Medulla oblongata (tissue), 1 donor: ENCODE results near the gene CDX2.

Experiments
- DNase-seq: peaks from one replicate; pipeline ENCODE4 v3.0.0-alpha.2; 2015; ENCODE audit errors: extremely low spot score

Gene CDX2

DNA sequence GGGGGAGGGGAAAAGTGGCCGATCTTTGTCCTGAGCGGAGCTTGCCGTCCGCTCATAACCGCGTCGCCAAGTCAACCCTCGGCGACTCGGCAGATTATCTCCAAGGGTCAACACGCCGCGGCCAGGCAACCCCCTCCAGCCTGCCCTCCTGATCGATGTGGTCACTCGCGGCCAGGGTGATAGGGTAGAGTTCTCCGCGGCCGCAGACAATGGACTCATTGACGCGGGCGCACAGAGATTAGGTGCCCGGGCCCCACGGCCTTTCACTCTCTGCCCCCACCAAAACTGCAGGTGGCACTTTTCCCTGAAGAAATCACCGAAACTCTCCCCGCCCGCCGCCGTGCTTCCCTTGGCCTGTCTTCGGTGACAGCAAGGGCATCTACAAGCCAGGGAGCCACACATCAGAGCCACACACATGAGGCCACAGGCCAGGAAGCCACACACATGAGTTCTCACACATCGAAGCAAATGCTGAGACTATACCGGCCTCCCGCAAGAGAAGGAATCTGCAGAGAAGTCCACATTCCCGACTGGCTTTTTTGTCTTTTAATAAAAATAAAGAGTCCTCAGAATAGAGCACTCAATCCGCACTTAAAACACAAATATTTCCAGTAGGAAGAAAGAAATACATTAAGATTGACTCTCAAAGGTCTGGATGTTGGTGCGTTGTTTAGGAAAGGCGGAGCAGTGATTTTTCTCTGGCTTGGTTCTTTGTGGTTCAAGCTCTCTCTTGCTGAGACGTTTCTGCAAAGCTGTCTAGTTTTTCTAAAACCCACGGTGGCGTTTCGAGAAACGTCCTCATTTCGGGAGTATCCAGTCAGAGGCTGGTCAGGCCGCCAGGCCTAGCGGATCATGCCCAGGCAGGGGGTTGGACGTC, 50.8 kb downstream of the CDX2 start:
- no peak for DNase-seq

DNA sequence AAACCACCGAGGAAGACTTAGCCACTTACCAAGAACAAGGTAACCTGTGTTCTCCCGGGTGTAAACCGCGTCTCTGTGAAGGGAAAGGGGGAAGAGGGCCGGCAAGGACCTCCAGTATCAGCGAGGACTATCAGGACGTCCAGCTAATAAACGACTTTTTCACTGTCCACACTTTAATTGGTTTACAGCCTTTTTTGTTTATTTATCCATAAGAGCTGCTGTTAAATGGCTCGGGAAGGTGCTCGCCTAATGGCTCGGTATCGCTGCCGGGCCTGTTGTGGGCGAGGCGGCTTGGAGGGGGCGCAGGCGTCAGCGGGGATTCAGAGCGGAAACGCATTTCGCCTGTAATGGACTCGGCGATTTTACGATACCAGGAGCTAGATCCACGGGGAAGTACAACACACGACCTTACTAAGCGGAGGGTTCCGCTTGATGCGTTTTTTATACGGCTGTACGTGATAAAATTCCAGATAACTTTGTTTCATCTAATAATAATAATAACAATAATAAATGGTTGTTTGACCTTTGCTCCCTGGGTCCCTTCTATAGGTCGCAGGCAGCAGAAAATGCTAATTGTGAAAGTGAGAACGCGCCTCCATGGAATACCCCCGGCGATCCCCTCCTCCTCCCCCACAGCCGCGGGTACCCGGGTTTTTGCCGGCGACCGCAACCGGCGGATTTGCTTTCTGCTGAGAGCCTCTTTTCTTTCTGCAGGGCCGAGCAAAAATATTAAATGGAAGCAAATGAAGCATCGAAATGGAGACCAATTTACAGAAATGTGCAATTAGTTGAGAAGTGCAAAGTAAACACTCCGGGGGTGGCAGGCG, 51.8 kb downstream of the CDX2 start:
- DNase-seq = no peak

DNA sequence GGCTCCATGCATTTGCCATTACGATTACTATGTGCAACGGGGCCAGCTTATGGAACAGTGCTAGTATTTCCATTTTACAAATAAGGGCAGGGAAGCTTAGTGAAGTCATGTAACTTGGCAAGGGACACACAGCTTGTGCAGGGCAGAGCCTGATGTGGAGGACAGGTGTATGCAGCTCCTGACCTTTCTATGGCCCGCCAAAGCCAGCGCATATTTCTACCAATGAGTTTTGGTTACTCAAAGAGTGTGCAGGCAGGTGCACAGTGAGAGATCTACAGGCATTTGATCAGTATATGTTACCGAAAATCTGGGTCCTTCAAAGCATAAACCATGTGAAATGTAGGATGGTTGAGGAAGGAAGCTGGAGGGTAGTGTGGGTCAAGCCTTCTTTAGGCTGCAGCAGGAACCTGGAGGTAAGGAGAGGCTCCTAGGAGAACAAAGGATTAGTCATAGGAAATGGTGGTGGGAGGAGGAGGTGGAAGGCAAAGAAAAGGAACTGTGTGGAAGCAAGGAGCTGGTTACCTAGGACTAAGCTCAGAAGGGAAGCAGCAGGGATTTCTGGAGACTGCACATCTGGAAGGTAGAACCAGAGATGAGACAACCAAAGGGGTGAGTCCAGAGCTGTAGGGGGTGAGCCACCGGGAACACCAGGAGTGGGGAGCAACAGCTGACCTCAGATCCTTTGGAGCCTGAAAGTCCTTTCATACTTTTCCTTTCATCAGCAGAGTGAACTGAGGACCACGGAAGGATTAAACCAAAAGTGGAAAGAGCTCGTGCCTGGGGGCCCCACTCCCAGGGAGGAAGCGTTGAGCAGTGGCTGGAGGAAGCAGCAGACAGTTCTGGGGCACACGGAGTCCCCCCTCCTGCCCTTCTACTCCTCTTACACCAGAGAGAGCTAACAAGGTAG, 53.6 kb downstream of the CDX2 start:
- no peak for DNase-seq

DNA sequence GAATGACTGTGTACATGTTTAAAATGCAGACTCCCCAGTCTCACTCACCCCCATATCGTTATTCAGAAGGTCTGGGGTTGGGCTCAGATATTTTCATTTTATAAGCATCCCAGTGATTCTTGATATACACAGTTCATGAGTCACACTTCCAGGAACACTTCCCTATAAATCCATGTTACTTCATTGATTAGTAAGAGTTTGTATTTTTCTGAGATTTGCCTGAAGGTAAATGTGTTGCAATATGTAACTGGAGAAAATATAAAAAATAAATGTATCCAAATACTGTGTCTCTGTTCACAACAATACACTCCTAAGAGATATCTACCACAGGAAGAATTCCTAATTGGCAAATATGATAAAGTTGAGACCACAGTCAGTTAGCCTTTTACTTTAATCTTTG, 56.0 kb downstream of the CDX2 start:
- DNase-seq = no peak

DNA sequence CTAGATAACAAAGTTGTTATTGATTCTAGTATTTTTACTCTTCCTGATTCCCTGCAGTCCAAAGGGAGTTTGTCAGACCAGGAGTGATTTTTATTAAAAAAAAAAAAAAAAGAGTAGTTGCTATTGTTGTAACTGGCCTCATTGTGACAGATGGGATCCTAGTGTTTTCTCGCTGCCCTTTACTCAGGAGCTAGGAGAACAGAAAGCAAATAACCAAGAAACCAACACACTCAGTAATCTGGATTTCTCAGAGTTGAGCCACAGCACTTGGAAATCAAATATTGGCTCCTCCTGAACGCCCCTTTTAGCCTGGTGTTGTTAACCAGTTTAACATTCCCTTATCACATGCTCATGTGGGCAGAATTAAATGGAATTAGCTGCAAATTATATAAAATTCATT, 57.6 kb downstream of the CDX2 start:
- DNase-seq = no peak
